ENCODE data around the gene TOR1A.
"Not testable (repeated sequence)": the region's sequence is repeated elsewhere in the genome, so short reads cannot be mapped to it uniquely, and the experiment has no call there.

The TOR1A gene

GRCh38 chr9:129810116-129810515 is 13.8 kb downstream of the TOR1A start:
- no peak overlapping the region for H3K4me3 ChIP-seq (ENCODE audit: insufficient read depth, low read depth, low read length, poor library complexity, severe bottlenecking)
- no peaks in the 10 kb centered on the region for H3K9me3 ChIP-seq (ENCODE audit: control insufficient read depth, low read length)
- DNase-seq = no peak
- no peak overlapping the region for H3K27ac ChIP-seq (ENCODE audit: insufficient read depth, low read length, poor library complexity, severe bottlenecking)
- H3K4me1 ChIP-seq (ENCODE audit: control insufficient read depth, insufficient read depth, low read length, poor library complexity, severe bottlenecking) = no peaks in the 10 kb centered on the region
- no peaks in the 10 kb centered on the region for H3K27me3 ChIP-seq (replicated peaks; ENCODE audit: control insufficient read depth, insufficient read depth, low read length, poor library complexity, severe bottlenecking)
- H3K36me3 ChIP-seq (ENCODE audit: control insufficient read depth, insufficient read depth, low read length) = peaks cover 53% of the 10 kb centered on the region

- H3K4me1 ChIP-seq (ENCODE audit: control insufficient read depth, insufficient read depth, low read length, poor library complexity, severe bottlenecking) = peaks cover under 1% of the 10 kb centered on the region
- DNase-seq = no peak
- H3K4me3 ChIP-seq (ENCODE audit: insufficient read depth, low read depth, low read length, poor library complexity, severe bottlenecking) = no peak overlapping the region
- no peaks in the 10 kb centered on the region for H3K9me3 ChIP-seq (ENCODE audit: control insufficient read depth, low read length)
- no peak overlapping the region for H3K27ac ChIP-seq (ENCODE audit: insufficient read depth, low read length, poor library complexity, severe bottlenecking)
- H3K36me3 ChIP-seq (ENCODE audit: control insufficient read depth, insufficient read depth, low read length) = peaks cover 48% of the 10 kb centered on the region
- H3K27me3 ChIP-seq (replicated peaks; ENCODE audit: control insufficient read depth, insufficient read depth, low read length, poor library complexity, severe bottlenecking) = no peaks in the 10 kb centered on the region
Observed at GRCh38 chr9:129809346-129809745, 14.6 kb downstream of the TOR1A start.

- Histone ChIP-seq H3K4me1 (ENCODE audit: control insufficient read depth, insufficient read depth, low read length, poor library complexity, severe bottlenecking) (peaks cover 9% of the 10 kb centered on the region), H3K36me3 (ENCODE audit: control insufficient read depth, insufficient read depth, low read length) (peaks cover 40% of the 10 kb centered on the region)
- no peak for DNase-seq
Observed at GRCh38 chr9:129806061-129806460, 17.9 kb downstream of the TOR1A start.

GRCh38 chr9:129803676-129804060 is 20.3 kb downstream of the TOR1A start:
- H3K4me1 ChIP-seq (ENCODE audit: control insufficient read depth, insufficient read depth, low read length, poor library complexity, severe bottlenecking) = peaks cover 9% of the 10 kb centered on the region
- DNase-seq = no peak
- no peaks in the 10 kb centered on the region for H3K9me3 ChIP-seq (ENCODE audit: control insufficient read depth, low read length)
- H3K27ac ChIP-seq (ENCODE audit: insufficient read depth, low read length, poor library complexity, severe bottlenecking) = peak overlapping the region; percentile 83
- H3K36me3 ChIP-seq (ENCODE audit: control insufficient read depth, insufficient read depth, low read length) = peaks cover 18% of the 10 kb centered on the region
- H3K4me3 ChIP-seq (ENCODE audit: insufficient read depth, low read depth, low read length, poor library complexity, severe bottlenecking) = peak overlapping the region; percentile 93
- no peaks in the 10 kb centered on the region for H3K27me3 ChIP-seq (replicated peaks; ENCODE audit: control insufficient read depth, insufficient read depth, low read length, poor library complexity, severe bottlenecking)

More at GRCh38 chr9:129806061-129806460, 17.9 kb downstream of the TOR1A start:
- no peak overlapping the region for H3K4me3 ChIP-seq (ENCODE audit: insufficient read depth, low read depth, low read length, poor library complexity, severe bottlenecking)
- H3K9me3 ChIP-seq (ENCODE audit: control insufficient read depth, low read length) = no peaks in the 10 kb centered on the region
- no peaks in the 10 kb centered on the region for H3K27me3 ChIP-seq (replicated peaks; ENCODE audit: control insufficient read depth, insufficient read depth, low read length, poor library complexity, severe bottlenecking)
- no peak overlapping the region for H3K27ac ChIP-seq (ENCODE audit: insufficient read depth, low read length, poor library complexity, severe bottlenecking)

- Histone ChIP-seq H3K27ac (ENCODE audit: insufficient read depth, low read length, poor library complexity, severe bottlenecking) (peak within 1 kb of the TSS; percentile 83), H3K27me3 (replicated peaks; ENCODE audit: control insufficient read depth, insufficient read depth, low read length, poor library complexity, severe bottlenecking) (no peaks in the 10 kb centered on the region), H3K4me1 (ENCODE audit: control insufficient read depth, insufficient read depth, low read length, poor library complexity, severe bottlenecking) (peaks cover 9% of the 10 kb centered on the region), H3K9me3 (ENCODE audit: control insufficient read depth, low read length) (no peaks in the 10 kb centered on the region), H3K4me3 (ENCODE audit: insufficient read depth, low read depth, low read length, poor library complexity, severe bottlenecking) (peak within 1 kb of the TSS; percentile 93), H3K36me3 (ENCODE audit: control insufficient read depth, insufficient read depth, low read length) (peaks cover 15% of the 10 kb centered on the region)
- DNase-seq = peak; percentile 88 to 92 (median 90)
Observed at GRCh38 chr9:129802833-129803675, 20.9 kb downstream of the TOR1A start, which contains the start of gene TOR1B. TOR1B (plus strand) TSS chr9:129803184; CDS start chr9:129803213, 29 bp downstream.

GRCh38 chr9:129801504-129801903 is 22.4 kb downstream of the TOR1A start:
- Histone ChIP-seq H3K9me3 (ENCODE audit: control insufficient read depth, low read length) (no peaks in the 10 kb centered on the region), H3K36me3 (ENCODE audit: control insufficient read depth, insufficient read depth, low read length) (peaks cover under 1% of the 10 kb centered on the region), H3K27ac (ENCODE audit: insufficient read depth, low read length, poor library complexity, severe bottlenecking) (no peak overlapping the region), H3K27me3 (replicated peaks; ENCODE audit: control insufficient read depth, insufficient read depth, low read length, poor library complexity, severe bottlenecking) (no peaks in the 10 kb centered on the region), H3K4me1 (ENCODE audit: control insufficient read depth, insufficient read depth, low read length, poor library complexity, severe bottlenecking) (peaks cover 9% of the 10 kb centered on the region), H3K4me3 (ENCODE audit: insufficient read depth, low read depth, low read length, poor library complexity, severe bottlenecking) (no peak overlapping the region)
- no peak for DNase-seq

- Histone ChIP-seq H3K9me3 (ENCODE audit: control insufficient read depth, low read length) (no peaks in the 10 kb centered on the region), H3K27ac (ENCODE audit: insufficient read depth, low read length, poor library complexity, severe bottlenecking) (no peak overlapping the region), H3K27me3 (replicated peaks; ENCODE audit: control insufficient read depth, insufficient read depth, low read length, poor library complexity, severe bottlenecking) (no peaks in the 10 kb centered on the region), H3K4me1 (ENCODE audit: control insufficient read depth, insufficient read depth, low read length, poor library complexity, severe bottlenecking) (peaks cover 5% of the 10 kb centered on the region), H3K36me3 (ENCODE audit: control insufficient read depth, insufficient read depth, low read length) (no peaks in the 10 kb centered on the region), H3K4me3 (ENCODE audit: insufficient read depth, low read depth, low read length, poor library complexity, severe bottlenecking) (no peak overlapping the region)
- DNase-seq = no peak
Observed at GRCh38 chr9:129798973-129799372, 25.0 kb downstream of the TOR1A start.

- H3K27me3 ChIP-seq (replicated peaks; ENCODE audit: control insufficient read depth, insufficient read depth, low read length, poor library complexity, severe bottlenecking); DNase-seq; H3K4me1 ChIP-seq (ENCODE audit: control insufficient read depth, insufficient read depth, low read length, poor library complexity, severe bottlenecking); H3K4me3 ChIP-seq (ENCODE audit: insufficient read depth, low read depth, low read length, poor library complexity, severe bottlenecking); H3K27ac ChIP-seq (ENCODE audit: insufficient read depth, low read length, poor library complexity, severe bottlenecking); H3K36me3 ChIP-seq (ENCODE audit: control insufficient read depth, insufficient read depth, low read length); H3K9me3 ChIP-seq (ENCODE audit: control insufficient read depth, low read length): not testable (repeated sequence)
Observed at GRCh38 chr9:129796029-129796428, 27.9 kb downstream of the TOR1A start.

GRCh38 chr9:129794549-129794948 is 29.4 kb downstream of the TOR1A start:
- no peaks in the 10 kb centered on the region for H3K36me3 ChIP-seq (ENCODE audit: control insufficient read depth, insufficient read depth, low read length)
- no peaks in the 10 kb centered on the region for H3K27me3 ChIP-seq (replicated peaks; ENCODE audit: control insufficient read depth, insufficient read depth, low read length, poor library complexity, severe bottlenecking)
- no peak overlapping the region for H3K27ac ChIP-seq (ENCODE audit: insufficient read depth, low read length, poor library complexity, severe bottlenecking)
- no peak for DNase-seq
- no peaks in the 10 kb centered on the region for H3K9me3 ChIP-seq (ENCODE audit: control insufficient read depth, low read length)
- H3K4me3 ChIP-seq (ENCODE audit: insufficient read depth, low read depth, low read length, poor library complexity, severe bottlenecking) = no peak overlapping the region
- no peaks in the 10 kb centered on the region for H3K4me1 ChIP-seq (ENCODE audit: control insufficient read depth, insufficient read depth, low read length, poor library complexity, severe bottlenecking)

- Histone ChIP-seq H3K27ac (ENCODE audit: insufficient read depth, low read length, poor library complexity, severe bottlenecking) (no peak overlapping the region), H3K4me1 (ENCODE audit: control insufficient read depth, insufficient read depth, low read length, poor library complexity, severe bottlenecking) (no peaks in the 10 kb centered on the region), H3K27me3 (replicated peaks; ENCODE audit: control insufficient read depth, insufficient read depth, low read length, poor library complexity, severe bottlenecking) (no peaks in the 10 kb centered on the region), H3K36me3 (ENCODE audit: control insufficient read depth, insufficient read depth, low read length) (no peaks in the 10 kb centered on the region), H3K4me3 (ENCODE audit: insufficient read depth, low read depth, low read length, poor library complexity, severe bottlenecking) (no peak overlapping the region), H3K9me3 (ENCODE audit: control insufficient read depth, low read length) (no peaks in the 10 kb centered on the region)
- DNase-seq = no peak
Observed at GRCh38 chr9:129786481-129786880, 37.5 kb downstream of the TOR1A start.

Data from effector memory CD4-positive, alpha-beta T cell (primary cell).